Sigmoid colon (tissue), 4 donors: ENCODE results near the gene PRKN.

Experiments used
- EP300 ChIP-seq, 4 donors: sonication (generic); formaldehyde crosslinking; IDR thresholded peaks; one replicate each; pipeline ENCODE4 v1.6.1; 2017; ENCODE audit warnings: antibody characterized with exemption in 4 of 4
- POLR2AphosphoS5 ChIP-seq, 4 donors: sonication (generic); formaldehyde crosslinking; IDR thresholded peaks; one replicate each; pipeline ENCODE4 v1.6.1; 2017; ENCODE audit warnings: antibody characterized with exemption in 4 of 4
- TF ChIP-seq, protein P1 (sequence below), 4 experiments: fragments of 450-650 bp in 3 of 4; fragments of 200-600 bp in 1 of 4; IDR thresholded peaks; one replicate each; pipeline ENCODE4 v1.5.1; 2016 to 2019; ENCODE audit warnings: antibody characterized with exemption in 4 of 4, mild to moderate bottlenecking in 3 of 4, moderate library complexity in 2 of 4

- TF ChIP-seq, protein P1, sequence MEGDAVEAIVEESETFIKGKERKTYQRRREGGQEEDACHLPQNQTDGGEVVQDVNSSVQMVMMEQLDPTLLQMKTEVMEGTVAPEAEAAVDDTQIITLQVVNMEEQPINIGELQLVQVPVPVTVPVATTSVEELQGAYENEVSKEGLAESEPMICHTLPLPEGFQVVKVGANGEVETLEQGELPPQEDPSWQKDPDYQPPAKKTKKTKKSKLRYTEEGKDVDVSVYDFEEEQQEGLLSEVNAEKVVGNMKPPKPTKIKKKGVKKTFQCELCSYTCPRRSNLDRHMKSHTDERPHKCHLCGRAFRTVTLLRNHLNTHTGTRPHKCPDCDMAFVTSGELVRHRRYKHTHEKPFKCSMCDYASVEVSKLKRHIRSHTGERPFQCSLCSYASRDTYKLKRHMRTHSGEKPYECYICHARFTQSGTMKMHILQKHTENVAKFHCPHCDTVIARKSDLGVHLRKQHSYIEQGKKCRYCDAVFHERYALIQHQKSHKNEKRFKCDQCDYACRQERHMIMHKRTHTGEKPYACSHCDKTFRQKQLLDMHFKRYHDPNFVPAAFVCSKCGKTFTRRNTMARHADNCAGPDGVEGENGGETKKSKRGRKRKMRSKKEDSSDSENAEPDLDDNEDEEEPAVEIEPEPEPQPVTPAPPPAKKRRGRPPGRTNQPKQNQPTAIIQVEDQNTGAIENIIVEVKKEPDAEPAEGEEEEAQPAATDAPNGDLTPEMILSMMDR (IDR thresholded peaks at IDR 0.05): no peak
- TF ChIP-seq EP300 (IDR thresholded peaks at IDR 0.05) (no peak), POLR2AphosphoS5 (IDR thresholded peaks at IDR 0.05) (no peak)
These were observed 524.3 kb downstream of the PRKN start for GRCh38 chr6:162203287-162203686.
